ENCODE measurements around the gene PPIL6. TPM values are rescaled to one million over a fixed set of nuclear protein-coding genes. Genes with fewer than 3 reads are reported as not detected.

The PPIL6 gene
- total RNA-seq, 2 donors from 2014 or later, result 0.83 to 1.6 TPM

DNA sequence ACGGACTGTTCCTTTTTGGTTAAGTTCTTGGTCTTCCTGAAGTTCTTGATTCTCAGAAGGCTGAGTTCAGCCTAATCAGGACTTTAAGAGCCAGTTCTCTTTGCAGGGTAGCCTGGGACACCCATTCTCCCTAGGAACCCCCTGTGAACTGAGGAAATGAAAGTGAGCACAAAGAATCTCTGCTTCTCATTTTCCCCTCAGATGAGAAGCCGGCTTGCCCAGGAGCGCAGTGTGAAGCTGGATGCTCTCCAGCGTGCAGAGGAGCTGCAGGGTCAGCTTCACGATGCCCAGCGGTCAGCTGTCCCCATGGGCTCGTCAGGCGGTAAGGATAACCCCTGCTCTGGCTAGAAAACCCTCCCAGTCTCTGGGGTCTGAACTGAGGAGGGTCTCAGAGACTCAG, 92.2 kb downstream of the PPIL6 start:
- ATAC-seq (no peak), DNase-seq (no peak)
- H3K4me1 Mint-ChIP-seq, result peaks cover 10% of the 10 kb centered on the region
- H3K27ac Mint-ChIP-seq, result no peak overlapping the region
- no peaks in the 10 kb centered on the region for H3K27me3 Mint-ChIP-seq
- H3K36me3 Mint-ChIP-seq (ENCODE audit: low read depth), result peaks cover 6% of the 10 kb centered on the region
- H3K4me3 Mint-ChIP-seq, result no peak overlapping the region
- H3K9me3 ChIP-seq (ENCODE audit: control insufficient read depth, low read length, poor library complexity, severe bottlenecking), result no peaks in the 10 kb centered on the region

DNA sequence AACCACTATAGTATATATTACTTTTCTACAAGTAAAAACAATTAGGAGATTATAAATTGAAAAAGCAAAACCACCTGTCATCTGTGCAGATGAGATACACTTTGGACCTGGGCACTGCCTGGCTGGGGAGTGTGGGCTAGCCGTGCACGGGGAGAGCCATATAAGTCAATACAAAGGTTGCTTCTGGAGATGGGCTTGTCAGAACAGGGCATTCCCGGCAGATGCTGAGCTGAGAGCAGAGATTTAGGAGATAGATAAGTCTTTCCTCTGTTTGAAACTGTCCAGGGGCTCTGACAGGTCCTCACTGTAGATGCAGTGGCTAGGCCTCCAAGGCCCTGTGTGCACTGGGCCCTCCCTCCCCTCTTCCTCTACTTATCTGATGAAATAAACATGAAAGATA, 92.6 kb downstream of the PPIL6 start:
- Mint-ChIP-seq H3K27me3 (no peaks in the 10 kb centered on the region), H3K4me1 (peaks cover 8% of the 10 kb centered on the region), H3K27ac (no peak overlapping the region), H3K4me3 (no peak overlapping the region), H3K36me3 (ENCODE audit: low read depth) (peaks cover 6% of the 10 kb centered on the region)
- ATAC-seq, result no peak
- DNase-seq, result no peak
- no peaks in the 10 kb centered on the region for H3K9me3 ChIP-seq (ENCODE audit: control insufficient read depth, low read length, poor library complexity, severe bottlenecking)

DNA sequence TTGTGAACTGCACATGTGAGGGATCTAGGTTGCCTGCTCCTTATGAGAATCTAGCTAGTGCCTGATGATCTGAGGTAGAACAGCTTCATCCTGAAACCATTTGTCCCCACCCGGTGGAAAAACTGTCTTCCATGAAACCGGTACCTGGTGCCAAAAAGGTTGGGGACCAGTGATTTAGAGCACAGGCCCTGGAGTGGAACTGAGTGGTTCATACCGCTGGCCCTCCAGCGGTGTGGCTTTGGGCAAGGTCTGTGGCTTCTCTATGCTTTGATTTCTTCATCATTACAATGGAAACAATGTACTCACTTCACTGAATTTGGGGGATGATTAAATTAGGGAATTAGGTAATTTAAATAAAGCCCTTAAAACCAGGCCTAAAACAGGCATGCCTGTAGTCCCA, 94.4 kb downstream of the PPIL6 start:
- H3K27me3 Mint-ChIP-seq, result no peaks in the 10 kb centered on the region
- no peak overlapping the region for H3K27ac Mint-ChIP-seq
- peaks cover 2% of the 10 kb centered on the region for H3K36me3 Mint-ChIP-seq (ENCODE audit: low read depth)
- ATAC-seq (no peak), DNase-seq (no peak)
- H3K4me3 Mint-ChIP-seq, result no peak overlapping the region
- no peaks in the 10 kb centered on the region for H3K9me3 ChIP-seq (ENCODE audit: control insufficient read depth, low read length, poor library complexity, severe bottlenecking)
- H3K4me1 Mint-ChIP-seq, result peaks cover 4% of the 10 kb centered on the region

DNA sequence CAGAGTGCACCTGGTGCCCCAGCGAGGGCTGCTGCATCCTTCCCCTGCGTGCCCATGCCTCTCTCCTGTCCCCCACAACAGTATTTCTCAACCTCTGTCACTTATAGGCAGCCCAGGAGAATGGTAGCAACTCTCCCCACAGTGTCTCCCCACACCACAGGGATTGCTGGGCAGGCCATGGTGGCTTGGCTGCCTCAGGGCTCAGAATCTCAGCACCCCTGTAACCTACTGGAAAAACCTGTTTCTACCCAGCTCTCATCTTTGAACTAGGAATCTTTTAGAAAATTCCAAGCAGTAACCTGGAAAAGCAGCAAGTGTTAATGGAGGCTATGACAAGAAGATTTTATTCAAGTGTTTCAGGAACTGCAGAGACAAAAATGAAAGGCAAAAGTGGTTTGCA, 96.2 kb downstream of the PPIL6 start:
- peaks cover 2% of the 10 kb centered on the region for H3K4me1 Mint-ChIP-seq

DNA sequence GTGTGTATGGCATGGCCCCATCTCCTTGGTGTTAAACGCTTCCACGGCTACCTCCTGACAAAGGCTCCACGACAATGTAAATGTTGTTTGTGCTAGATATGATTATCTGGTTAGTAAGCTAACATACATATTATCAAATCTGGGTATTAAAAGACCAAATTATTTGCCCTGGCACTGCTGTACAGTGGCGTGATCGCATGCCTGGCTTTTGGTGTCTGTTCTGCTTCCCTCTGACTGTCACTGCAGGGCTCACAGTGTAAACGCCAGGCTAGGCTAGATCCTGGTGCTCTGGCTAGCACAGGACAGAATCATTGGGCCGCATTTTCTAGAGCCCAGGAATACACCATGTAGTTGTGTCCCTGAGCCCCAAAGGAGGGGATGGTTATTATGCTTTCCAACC, 96.9 kb downstream of the PPIL6 start:
- ATAC-seq (no peak), DNase-seq (no peak)
- no peaks in the 10 kb centered on the region for H3K9me3 ChIP-seq (ENCODE audit: control insufficient read depth, low read length, poor library complexity, severe bottlenecking)
- Mint-ChIP-seq H3K4me1 (peaks cover 2% of the 10 kb centered on the region), H3K36me3 (ENCODE audit: low read depth) (no peaks in the 10 kb centered on the region), H3K27me3 (no peaks in the 10 kb centered on the region), H3K27ac (peak overlapping the region; percentile 24), H3K4me3 (no peak overlapping the region)

More for the DNA sequence above, 96.2 kb downstream of the PPIL6 start:
- DNase-seq (no peak), ATAC-seq (no peak)
- H3K36me3 Mint-ChIP-seq (ENCODE audit: low read depth), result no peaks in the 10 kb centered on the region
- no peak overlapping the region for H3K4me3 Mint-ChIP-seq
- H3K27me3 Mint-ChIP-seq, result no peaks in the 10 kb centered on the region
- peak overlapping the region; percentile 24 for H3K27ac Mint-ChIP-seq
- no peaks in the 10 kb centered on the region for H3K9me3 ChIP-seq (ENCODE audit: control insufficient read depth, low read length, poor library complexity, severe bottlenecking)

DNA sequence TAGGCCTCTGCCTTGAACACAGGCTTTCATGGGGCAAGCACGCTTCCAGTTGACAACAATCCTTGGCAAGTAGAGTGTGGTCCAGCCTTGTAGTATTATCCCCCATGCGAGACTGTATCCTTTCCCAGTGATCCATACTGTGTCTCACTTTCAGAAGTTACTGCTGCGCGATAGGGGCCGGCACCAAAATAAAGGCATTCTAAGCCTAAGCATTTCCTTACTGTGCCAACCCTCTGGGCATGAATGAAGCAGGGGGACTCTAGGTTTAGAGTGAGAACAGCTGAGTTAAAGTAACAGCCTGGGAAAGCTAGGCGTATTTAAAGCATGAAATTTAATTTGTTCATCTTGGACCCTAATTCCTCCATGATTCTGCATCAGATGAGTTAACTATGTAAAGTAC, 97.5 kb downstream of the PPIL6 start:
- Mint-ChIP-seq H3K4me3 (no peak overlapping the region), H3K4me1 (peaks cover 2% of the 10 kb centered on the region), H3K36me3 (ENCODE audit: low read depth) (no peaks in the 10 kb centered on the region), H3K27ac (no peak overlapping the region), H3K27me3 (no peaks in the 10 kb centered on the region)
- H3K9me3 ChIP-seq (ENCODE audit: control insufficient read depth, low read length, poor library complexity, severe bottlenecking), result no peaks in the 10 kb centered on the region
- DNase-seq, result no peak
- no peak for ATAC-seq

DNA sequence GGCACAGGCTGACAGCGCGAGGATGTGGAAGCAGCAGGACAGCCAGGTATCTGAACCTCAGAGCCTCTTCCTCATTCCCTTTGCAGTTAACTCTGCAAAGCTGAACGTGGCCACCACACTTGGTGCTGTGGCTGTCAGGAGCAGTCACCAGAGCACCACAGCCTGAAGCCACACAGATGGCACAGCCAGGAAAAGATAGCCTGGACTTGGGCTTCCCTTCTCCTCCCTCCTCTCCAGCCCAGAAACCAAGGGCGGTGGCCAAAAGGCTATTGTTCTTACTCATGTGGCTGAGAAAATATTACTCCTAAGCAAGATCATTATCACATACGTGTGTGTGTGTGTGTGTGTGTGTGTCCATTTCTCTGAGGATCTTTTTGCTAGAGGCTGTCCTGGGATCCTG, 97.9 kb downstream of the PPIL6 start:
- Mint-ChIP-seq H3K27ac (no peak overlapping the region), H3K4me1 (peaks cover 2% of the 10 kb centered on the region), H3K27me3 (no peaks in the 10 kb centered on the region), H3K36me3 (ENCODE audit: low read depth) (peaks cover 1% of the 10 kb centered on the region), H3K4me3 (no peak overlapping the region)
- DNase-seq (no peak), ATAC-seq (no peak)
- no peaks in the 10 kb centered on the region for H3K9me3 ChIP-seq (ENCODE audit: control insufficient read depth, low read length, poor library complexity, severe bottlenecking)

DNA sequence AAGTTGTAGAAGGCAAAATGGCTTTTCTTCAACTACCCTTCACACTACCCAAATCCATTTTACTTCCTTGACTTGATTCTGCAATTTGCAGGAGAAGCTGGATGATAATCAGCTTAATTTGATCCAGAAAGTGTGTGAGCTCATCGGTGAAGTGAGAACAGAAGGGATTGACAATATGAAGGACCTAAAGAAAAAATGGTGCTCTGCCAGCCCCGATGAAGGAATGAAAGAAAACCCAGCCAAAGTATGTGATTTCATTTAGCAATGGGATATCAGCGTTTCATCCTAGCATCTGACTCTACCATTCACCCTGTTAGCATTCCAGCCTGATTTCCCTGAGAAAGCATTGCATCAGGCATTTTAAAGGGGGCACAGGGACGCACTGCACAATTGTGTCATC, 99.6 kb downstream of the PPIL6 start:
- H3K9me3 ChIP-seq (ENCODE audit: control insufficient read depth, low read length, poor library complexity, severe bottlenecking), result no peaks in the 10 kb centered on the region
- no peak overlapping the region for H3K27ac Mint-ChIP-seq
- H3K4me1 Mint-ChIP-seq, result peaks cover 2% of the 10 kb centered on the region
- H3K4me3 Mint-ChIP-seq, result no peak overlapping the region
- ATAC-seq (no peak), DNase-seq (no peak)
- no peaks in the 10 kb centered on the region for H3K27me3 Mint-ChIP-seq
- H3K36me3 Mint-ChIP-seq (ENCODE audit: low read depth), result peaks cover 3% of the 10 kb centered on the region

Other genes with a start within 250 kb of the PPIL6 start
- 100 to 1,000 TPM; 171 to 176 TPM for gene CD164, start 58.2 kb downstream of the PPIL6 start, total RNA-seq
- gene SMPD2, start 96 bp upstream of the PPIL6 start, total RNA-seq, result 10 to 100 TPM; 22.9 to 49.5 TPM
- gene MICAL1, start 15.1 kb upstream of the PPIL6 start, total RNA-seq, result 100 to 1,000 TPM; 136 TPM
- 10 to 100 TPM; 14.3 to 15.3 TPM for gene ZBTB24, start 42.6 kb upstream of the PPIL6 start, total RNA-seq

All from T-helper 17 cell (primary cell).